HepG2 (cell line): ENCODE data around the gene AMIGO1. TPM values are rescaled to one million over a fixed set of nuclear protein-coding genes. Genes with fewer than 3 reads are reported as not detected.

Experiments
- ATAC-seq: fragments of 200-7000 bp; cut with Tn5 transposase; 3 replicates; pipeline ENCODE4 v1.9.1; 2020; ENCODE audit warnings: mild to moderate bottlenecking, moderate library complexity
- BruUV-seq: library from RNA; stranded (reverse); fragments of 400-500 nt; replicated peaks from 2 replicates; lab custom pipeline; 2021; lab: Mats Ljungman, UMichigan
- CTCF ChIA-PET: fragments of 300-600 bp; formaldehyde crosslinking; extraction: SDS; loops from one replicate; lab custom pipeline; 2021; ENCODE audit warnings: low total read pairs, inconsistent platforms, low intra/inter-chr PET ratio; lab: Yijun Ruan, JAX
- POLR2A ChIA-PET: fragments of 350-600 bp; sonication (Branson Sonifier 250); formaldehyde crosslinking; loops from one replicate; lab custom pipeline; 2020; ENCODE audit warnings: antibody characterized with exemption, inconsistent platforms; lab: Yijun Ruan, JAX
- DNase-seq: peaks from one replicate; pipeline ENCODE4 v3.0.0-alpha.2; 2015; ENCODE audit warnings: low spot score
- FAIRE-seq: peaks from 3 replicates; lab custom pipeline; 2011; peaks lifted over from hg19 to GRCh38; lab: Jason Lieb, UNC
- H2AFZ ChIP-seq: one replicate; pipeline ENCODE4 v1.6.1; 2011; ENCODE audit warnings: low read length, inconsistent platforms
- H3K27ac ChIP-seq: fragments of 300-600 bp; 3 replicates; pipeline ENCODE4 v1.8.0; 2011; ENCODE audit warnings: mixed run types, mild to moderate bottlenecking, mixed read lengths, low read length, inconsistent platforms; ENCODE audit not compliant: insufficient read depth; ENCODE audit errors: extremely low read length
- H3K27me3 ChIP-seq, 2 experiments: fragments of 200-600 bp in 1 of 2; 2 replicates in 1 of 2; 3 replicates in 1 of 2; pipeline versions ENCODE4 v1.6.0 to v1.8.0; 2011; ENCODE audit warnings: low read length in 2 of 2, mild to moderate bottlenecking in 2 of 2, moderate library complexity in 2 of 2, inconsistent platforms in 1 of 2; ENCODE audit not compliant: insufficient read depth in 2 of 2, control insufficient read depth in 1 of 2
- H3K36me3 ChIP-seq, 2 experiments: fragments of 200-600 bp in 1 of 2; replicated peaks in 1 of 2; 2 replicates in 1 of 2; 3 replicates in 1 of 2; pipeline versions ENCODE4 v1.5.1 to v1.8.0; 2011; ENCODE audit warnings: low read length in 2 of 2, inconsistent platforms in 1 of 2; ENCODE audit not compliant: insufficient read depth in 2 of 2, control insufficient read depth in 1 of 2
- H3K4me1 ChIP-seq: 2 replicates; pipeline ENCODE4 v1.5.1; 2012; ENCODE audit warnings: low read length, inconsistent platforms; ENCODE audit not compliant: insufficient read depth
- H3K4me2 ChIP-seq: 2 replicates; pipeline ENCODE4 v1.6.0; 2011; ENCODE audit warnings: low read depth, low read length, inconsistent platforms
- H3K4me3 ChIP-seq, 3 experiments: fragments of 200-600 bp in 1 of 3; sonication (generic), shearing (Covaris generic) in 1 of 3; replicated peaks in 1 of 3; 2 replicates each; pipeline ENCODE4 v1.5.1; 2011 to 2016; ENCODE audit warnings: low read length in 3 of 3, inconsistent platforms in 2 of 3, low read depth in 2 of 3, mild to moderate bottlenecking in 2 of 3, control low read depth in 1 of 3, mixed read lengths in 1 of 3; ENCODE audit not compliant: insufficient read depth in 1 of 3
- H3K79me2 ChIP-seq: one replicate; pipeline ENCODE4 v1.6.1; 2011; ENCODE audit warnings: low read length, inconsistent platforms; ENCODE audit not compliant: insufficient read depth
- H3K9ac ChIP-seq: 2 replicates; pipeline ENCODE4 v1.6.0; 2011; ENCODE audit warnings: mild to moderate bottlenecking, low read depth, low read length, inconsistent platforms; ENCODE audit not compliant: insufficient read depth
- H3K9me3 ChIP-seq: 2 replicates; pipeline ENCODE4 v1.5.1; 2012; ENCODE audit warnings: mild to moderate bottlenecking, low read length
- H4K20me1 ChIP-seq: 2 replicates; pipeline ENCODE4 v1.6.0; 2011; ENCODE audit warnings: inconsistent platforms, mild to moderate bottlenecking, low read length, moderate library complexity; ENCODE audit not compliant: insufficient read depth
- HDAC1 ChIP-seq: sonication (generic); formaldehyde crosslinking; IDR thresholded peaks from 2 replicates; pipeline ENCODE4 v1.5.1; 2020; ENCODE audit warnings: mild to moderate bottlenecking, missing genetic modification reagents
- HDAC2 ChIP-seq: sonication (generic); formaldehyde crosslinking; IDR thresholded peaks from 2 replicates; pipeline ENCODE4 v1.4.0; 2020; ENCODE audit warnings: missing genetic modification reagents
- HOXD1 ChIP-seq: sonication (generic); formaldehyde crosslinking; IDR thresholded peaks from 2 replicates; pipeline ENCODE4 v1.5.0; 2020; ENCODE audit warnings: missing genetic modification reagents
- JUND ChIP-seq: sonication (generic); formaldehyde crosslinking; IDR thresholded peaks from 2 replicates; pipeline ENCODE4 v1.8.0; 2022; ENCODE audit warnings: mild to moderate bottlenecking, missing genetic modification reagents
- KDM5A ChIP-seq: fragments of 200-600 bp; sonication (generic); IDR thresholded peaks from 2 replicates; pipeline ENCODE4 v1.7.0; 2018; ENCODE audit warnings: antibody characterized with exemption, mild to moderate bottlenecking, low read length, borderline replicate concordance
- SP5 ChIP-seq: IDR thresholded peaks from 2 replicates; pipeline ENCODE4 v1.6.1; 2016; ENCODE audit warnings: low read depth, borderline replicate concordance
- TAF15 ChIP-seq: fragments of 200-400 bp; formaldehyde crosslinking; IDR thresholded peaks from one replicate; pipeline ENCODE4 v1.6.1; 2018; ENCODE audit warnings: mild to moderate bottlenecking, low read depth, low read length; ENCODE audit not compliant: poor library complexity, severe bottlenecking
- YEATS2 ChIP-seq: sonication (generic); formaldehyde crosslinking; IDR thresholded peaks from 2 replicates; pipeline ENCODE4 v1.4.0; 2020; ENCODE audit warnings: missing genetic modification reagents, borderline replicate concordance
- ZBTB20 ChIP-seq: sonication (generic); formaldehyde crosslinking; IDR thresholded peaks from 2 replicates; pipeline ENCODE4 v1.8.1; 2023; ENCODE audit warnings: missing genetic modification reagents, low read depth, mild to moderate bottlenecking, borderline replicate concordance
- ZIK1 ChIP-seq: sonication (generic); formaldehyde crosslinking; IDR thresholded peaks from 2 replicates; pipeline ENCODE4 v1.5.0; 2020; ENCODE audit warnings: mild to moderate bottlenecking, low read depth, missing genetic modification reagents, borderline replicate concordance
- ZNF160 ChIP-seq: sonication (generic); formaldehyde crosslinking; IDR thresholded peaks from 2 replicates; pipeline ENCODE4 v1.8.0; 2022; ENCODE audit warnings: mild to moderate bottlenecking, inconsistent platforms, missing genetic modification reagents
- WGBS: methylation state at CpG from one replicate; pipeline ENCODE4 v1.1.6; 2017; ENCODE audit warnings: low lambda C conversion rate; 5-methylcytosine and 5-hydroxymethylcytosine counted together
- in situ Hi-C: cut with HindIII; loops from 2 replicates; pipeline ENCODE4 v1.10.0; 2017; ENCODE audit warnings: low pct_unique_long_range_greater_than_20kb; ENCODE audit not compliant: extremely low pct_ligation_motif_present
- intact Hi-C: fragments of 100-400 bp; cut with micrococcal nuclease; formaldehyde crosslinking; loops from one replicate; pipeline ENCODE4 v1.10.0; 2022; ENCODE audit not compliant: unreplicated experiment
- polyA plus RNA-seq, 8 experiments: library from polyadenylated mRNA; depleted of rRNA in 3 of 8; stranded (reverse) in 7 of 8; unstranded in 1 of 8; fragments of >200 nt; fragmentation: Illumina TruSeq in 4 of 8; extraction: Trizol in 4 of 8; gene quantifications; 2 replicates each; pipeline versions ENCODE4 v1.2.1 to v1.2.3, GENCODE V29; 2011 to 2016; ENCODE audit warnings: low read depth in 4 of 8, missing spikeins in 1 of 8, mixed read lengths in 1 of 8; ENCODE audit not compliant: insufficient read depth in 1 of 8
- total RNA-seq, 5 experiments: library from RNA; depleted of rRNA; stranded (reverse); fragments of >200 nt; fragmentation: Illumina TruSeq; extraction: Trizol; gene quantifications; 2 replicates each; pipeline ENCODE4 v1.2.3, GENCODE V29; 2016; ENCODE audit warnings: low read depth in 1 of 5
- TF ChIP-seq, protein P1 (sequence below): sonication (generic); formaldehyde crosslinking; IDR thresholded peaks from 2 replicates; pipeline ENCODE4 v1.5.0; 2020; ENCODE audit warnings: missing genetic modification reagents
- TF ChIP-seq, protein P2 (sequence below): IDR thresholded peaks from 2 replicates; pipeline ENCODE4 v1.6.1; 2016; ENCODE audit warnings: low read depth, control low read depth
- TF ChIP-seq, protein P3 (sequence below): sonication (generic); formaldehyde crosslinking; IDR thresholded peaks from 2 replicates; pipeline ENCODE4 v1.5.1; 2020; ENCODE audit warnings: missing genetic modification reagents, mild to moderate bottlenecking, borderline replicate concordance
- TF ChIP-seq, protein P4 (sequence below): sonication (generic); formaldehyde crosslinking; IDR thresholded peaks from 2 replicates; pipeline ENCODE4 v1.9.0; 2022; ENCODE audit warnings: missing genetic modification reagents, mild to moderate bottlenecking, borderline replicate concordance

AMIGO1 gene
- total and polyA plus RNA-seq, 2 of the 13 experiments (the other 11 are each of a cell fraction or from before 2014, with no cell fraction given): 0.40 to 1.3 TPM

DNA sequence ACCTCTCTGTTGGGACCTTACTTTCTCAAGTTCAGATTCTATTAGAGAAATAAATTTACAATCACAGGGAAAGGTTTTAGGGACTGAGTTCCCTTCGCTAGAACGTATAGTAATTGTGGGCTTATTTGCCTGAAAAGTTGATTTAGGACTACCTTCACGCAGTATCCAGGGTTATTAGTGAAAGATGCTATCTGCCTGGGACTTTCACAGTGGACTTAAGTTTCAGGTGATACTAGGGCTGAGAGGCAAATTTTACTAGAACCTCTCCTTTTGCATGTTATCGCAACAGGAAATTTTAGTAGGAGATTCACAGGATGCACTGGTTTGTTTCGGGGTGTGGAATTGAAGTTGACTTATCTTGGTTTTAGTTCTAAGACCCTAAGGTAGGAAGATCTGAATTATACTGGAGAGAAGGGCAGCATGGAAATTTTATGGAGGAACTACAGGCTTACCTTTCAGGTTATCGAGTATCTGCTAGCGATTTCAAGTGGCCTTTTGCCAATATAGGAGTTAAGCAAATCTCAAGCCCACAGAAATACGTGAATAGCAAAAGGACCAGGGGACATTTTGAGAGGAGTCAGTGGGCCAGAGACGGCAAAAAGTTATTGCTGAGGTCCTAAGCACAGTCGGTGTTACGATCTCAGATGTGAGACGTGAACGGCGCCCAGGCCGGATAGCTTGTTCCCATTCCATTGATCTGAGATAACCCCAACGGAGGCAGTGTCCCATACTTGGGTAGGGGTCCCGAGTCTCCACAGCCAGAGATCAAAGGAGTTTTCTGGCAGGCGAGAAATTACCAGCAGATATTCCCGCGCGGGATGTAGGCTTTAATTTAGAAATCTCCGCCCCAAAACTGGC is 38.2 kb upstream of the AMIGO1 start:
- Histone ChIP-seq H2AFZ (no peak overlapping the region), H3K79me2 (peaks cover 55% of the 10 kb centered on the region), H3K9me3 (no peaks in the 10 kb centered on the region), H3K36me3 (no peaks in the 10 kb centered on the region), H3K4me3 (peak overlapping the region; percentile 83 to 96 (median 93)), H3K4me2 (peak overlapping the region; percentile 97), H4K20me1 (peaks cover 20% of the 10 kb centered on the region; the same call in 1 of the 2 replicates), H3K4me1 (peaks cover 65% of the 10 kb centered on the region), H3K9ac (peak overlapping the region; percentile 82), H3K27ac (peak overlapping the region; percentile 72), H3K27me3 (peaks cover 0 to 3% of the 10 kb centered on the region in 2 experiments; a peak in 2 of 5 replicates)
- WGBS: 8% methylated on average over 15 of the region's 22 CpGs
- 0 out of 3 replicates have a peak, but pooled peaks have one; percentile 7 for ATAC-seq
- in situ Hi-C loops: loop anchor here (5.0 to 10.0 kb wide), 3 partner anchors 75 to 225 kb away; partner anchors contain the start of gene GSTM5
- ChIA-PET POLR2A (interaction anchor here (0.7 to 2.7 kb wide), 30 partner anchors 8 to 487 kb away, joined by 3 to 36 read pairs (median 6); partner anchors contain the start of genes AHCYL1, AMIGO1, AMPD2 and EPS8L3), CTCF (interaction anchor here (3.6 kb wide), 1 partner anchor 96 kb away, joined by 12 read pairs; no protein-coding TSS in a partner anchor)
- FAIRE-seq: no peak
- intact Hi-C loops: loop anchor here (1.0 to 10.0 kb wide), 3 partner anchors 40 to 437 kb away; partner anchors contain the start of genes AHCYL1, AMPD2 and GNAT2
- no peak for DNase-seq
- TF ChIP-seq KDM5A (0 out of 2 replicates have a peak, but pooled peaks have one; percentile 55), ZIK1 (CRISPR knock-in tag) (0 out of 2 replicates have a peak, but pooled peaks have one; percentile 16), ZNF160 (CRISPR knock-in tag) (0 out of 2 replicates have a peak, but pooled peaks have one; percentile 1), HDAC2 (0 out of 2 replicates have a peak, but pooled peaks have one; percentile 4), ZBTB20 (CRISPR knock-in tag) (0 out of 2 replicates have a peak, but pooled peaks have one; percentile 14), HDAC1 (CRISPR knock-in tag) (peak; percentile 38; the same call in 1 of the 2 replicates), TAF15 (no peak), YEATS2 (CRISPR knock-in tag) (no peak), HOXD1 (CRISPR knock-in tag) (no peak), SP5 (0 out of 2 replicates have a peak, but pooled peaks have one; percentile 1), JUND (CRISPR knock-in tag) (peak; percentile 24; the same call in 1 of the 2 replicates)
- TF ChIP-seq, protein P1, sequence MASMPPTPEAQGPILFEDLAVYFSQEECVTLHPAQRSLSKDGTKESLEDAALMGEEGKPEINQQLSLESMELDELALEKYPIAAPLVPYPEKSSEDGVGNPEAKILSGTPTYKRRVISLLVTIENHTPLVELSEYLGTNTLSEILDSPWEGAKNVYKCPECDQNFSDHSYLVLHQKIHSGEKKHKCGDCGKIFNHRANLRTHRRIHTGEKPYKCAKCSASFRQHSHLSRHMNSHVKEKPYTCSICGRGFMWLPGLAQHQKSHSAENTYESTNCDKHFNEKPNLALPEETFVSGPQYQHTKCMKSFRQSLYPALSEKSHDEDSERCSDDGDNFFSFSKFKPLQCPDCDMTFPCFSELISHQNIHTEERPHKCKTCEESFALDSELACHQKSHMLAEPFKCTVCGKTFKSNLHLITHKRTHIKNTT (CRISPR knock-in tag): no peak
- TF ChIP-seq, protein P2, sequence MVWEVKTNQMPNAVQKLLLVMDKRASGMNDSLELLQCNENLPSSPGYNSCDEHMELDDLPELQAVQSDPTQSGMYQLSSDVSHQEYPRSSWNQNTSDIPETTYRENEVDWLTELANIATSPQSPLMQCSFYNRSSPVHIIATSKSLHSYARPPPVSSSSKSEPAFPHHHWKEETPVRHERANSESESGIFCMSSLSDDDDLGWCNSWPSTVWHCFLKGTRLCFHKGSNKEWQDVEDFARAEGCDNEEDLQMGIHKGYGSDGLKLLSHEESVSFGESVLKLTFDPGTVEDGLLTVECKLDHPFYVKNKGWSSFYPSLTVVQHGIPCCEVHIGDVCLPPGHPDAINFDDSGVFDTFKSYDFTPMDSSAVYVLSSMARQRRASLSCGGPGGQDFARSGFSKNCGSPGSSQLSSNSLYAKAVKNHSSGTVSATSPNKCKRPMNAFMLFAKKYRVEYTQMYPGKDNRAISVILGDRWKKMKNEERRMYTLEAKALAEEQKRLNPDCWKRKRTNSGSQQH: 0 out of 2 replicates have a peak, but pooled peaks have one; percentile 12
- TF ChIP-seq, protein P3, sequence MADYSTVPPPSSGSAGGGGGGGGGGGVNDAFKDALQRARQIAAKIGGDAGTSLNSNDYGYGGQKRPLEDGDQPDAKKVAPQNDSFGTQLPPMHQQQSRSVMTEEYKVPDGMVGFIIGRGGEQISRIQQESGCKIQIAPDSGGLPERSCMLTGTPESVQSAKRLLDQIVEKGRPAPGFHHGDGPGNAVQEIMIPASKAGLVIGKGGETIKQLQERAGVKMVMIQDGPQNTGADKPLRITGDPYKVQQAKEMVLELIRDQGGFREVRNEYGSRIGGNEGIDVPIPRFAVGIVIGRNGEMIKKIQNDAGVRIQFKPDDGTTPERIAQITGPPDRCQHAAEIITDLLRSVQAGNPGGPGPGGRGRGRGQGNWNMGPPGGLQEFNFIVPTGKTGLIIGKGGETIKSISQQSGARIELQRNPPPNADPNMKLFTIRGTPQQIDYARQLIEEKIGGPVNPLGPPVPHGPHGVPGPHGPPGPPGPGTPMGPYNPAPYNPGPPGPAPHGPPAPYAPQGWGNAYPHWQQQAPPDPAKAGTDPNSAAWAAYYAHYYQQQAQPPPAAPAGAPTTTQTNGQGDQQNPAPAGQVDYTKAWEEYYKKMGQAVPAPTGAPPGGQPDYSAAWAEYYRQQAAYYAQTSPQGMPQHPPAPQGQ: 0 out of 2 replicates have a peak, but pooled peaks have one; percentile 6
- TF ChIP-seq, protein P4, sequence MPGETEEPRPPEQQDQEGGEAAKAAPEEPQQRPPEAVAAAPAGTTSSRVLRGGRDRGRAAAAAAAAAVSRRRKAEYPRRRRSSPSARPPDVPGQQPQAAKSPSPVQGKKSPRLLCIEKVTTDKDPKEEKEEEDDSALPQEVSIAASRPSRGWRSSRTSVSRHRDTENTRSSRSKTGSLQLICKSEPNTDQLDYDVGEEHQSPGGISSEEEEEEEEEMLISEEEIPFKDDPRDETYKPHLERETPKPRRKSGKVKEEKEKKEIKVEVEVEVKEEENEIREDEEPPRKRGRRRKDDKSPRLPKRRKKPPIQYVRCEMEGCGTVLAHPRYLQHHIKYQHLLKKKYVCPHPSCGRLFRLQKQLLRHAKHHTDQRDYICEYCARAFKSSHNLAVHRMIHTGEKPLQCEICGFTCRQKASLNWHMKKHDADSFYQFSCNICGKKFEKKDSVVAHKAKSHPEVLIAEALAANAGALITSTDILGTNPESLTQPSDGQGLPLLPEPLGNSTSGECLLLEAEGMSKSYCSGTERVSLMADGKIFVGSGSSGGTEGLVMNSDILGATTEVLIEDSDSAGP: no peak
- BruUV-seq: TSS peak; percentile 95
